NB4 (cell line): ENCODE measurements around the gene CAMKMT.

ENCODE experiments used
- CTCF ChIP-seq: IDR thresholded peaks from one replicate; pipeline ENCODE4 v1.5.1; 2012; ENCODE audit warnings: low read depth, low read length
- MYC ChIP-seq: IDR thresholded peaks from 2 replicates; pipeline ENCODE4 v1.6.1; 2011; ENCODE audit warnings: low read depth, low read length

- TF ChIP-seq CTCF: no peak
- no peak for TF ChIP-seq MYC
Observed at GRCh38 chr2:44736270-44736942, 374.7 kb downstream of the CAMKMT start.
